Mesendoderm (in vitro differentiated cells): ENCODE measurements around the gene AIFM3.
"Not testable (repeated sequence)": the region's sequence is repeated elsewhere in the genome, so short reads cannot be mapped to it uniquely, and the experiment has no call there.

Experiments used
- DNase-seq: peaks from one replicate; pipeline ENCODE4 v3.0.0; 2013
- H2AK5ac ChIP-seq: 2 replicates; pipeline ENCODE4 v1.6.1; 2013; ENCODE audit warnings: low read length, inconsistent platforms
- H2BK120ac ChIP-seq: 2 replicates; pipeline ENCODE4 v1.6.1; 2013; ENCODE audit warnings: low read depth, mild to moderate bottlenecking, low read length, moderate library complexity, mixed read lengths
- H2BK15ac ChIP-seq: replicated peaks from 2 replicates; pipeline ENCODE4 v1.6.1; 2013; ENCODE audit warnings: low read depth, mild to moderate bottlenecking, moderate library complexity
- H2BK5ac ChIP-seq: 2 replicates; pipeline ENCODE4 v1.6.1; 2013; ENCODE audit warnings: low read length, inconsistent platforms
- H3K18ac ChIP-seq: 2 replicates; pipeline ENCODE4 v1.6.1; 2013; ENCODE audit warnings: mild to moderate bottlenecking, low read length, mixed read lengths
- H3K23ac ChIP-seq: one replicate; pipeline ENCODE4 v1.6.1; 2013; ENCODE audit warnings: low read length
- H3K27ac ChIP-seq: 2 replicates; pipeline ENCODE4 v1.5.1; 2013; ENCODE audit warnings: low read depth, mild to moderate bottlenecking, inconsistent platforms, low read length, moderate library complexity
- H3K27me3 ChIP-seq: 2 replicates; pipeline ENCODE4 v1.6.1; 2013; ENCODE audit warnings: low read length, control low read depth, mild to moderate bottlenecking, inconsistent platforms; ENCODE audit not compliant: insufficient read depth, poor library complexity
- H3K36me3 ChIP-seq: 2 replicates; pipeline ENCODE4 v1.6.1; 2013; ENCODE audit warnings: low read length, inconsistent platforms; ENCODE audit not compliant: control insufficient read depth, insufficient read depth
- H3K4ac ChIP-seq: one replicate; pipeline ENCODE4 v1.6.1; 2013; ENCODE audit warnings: low read depth, mild to moderate bottlenecking, low read length, moderate library complexity
- H3K4me1 ChIP-seq: 2 replicates; pipeline ENCODE4 v1.6.1; 2013; ENCODE audit warnings: low read depth, low read length, inconsistent platforms; ENCODE audit not compliant: control insufficient read depth
- H3K4me2 ChIP-seq: 2 replicates; pipeline ENCODE4 v1.6.1; 2013; ENCODE audit warnings: low read length
- H3K4me3 ChIP-seq: 2 replicates; pipeline ENCODE4 v1.5.1; 2013; ENCODE audit warnings: mild to moderate bottlenecking, low read length
- H3K56ac ChIP-seq: one replicate; pipeline ENCODE4 v1.6.1; 2013; ENCODE audit warnings: low read length
- H3K79me1 ChIP-seq: 2 replicates; pipeline ENCODE4 v1.6.1; 2013; ENCODE audit warnings: low read length, inconsistent platforms
- H3K79me2 ChIP-seq: 2 replicates; pipeline ENCODE4 v1.6.1; 2013; ENCODE audit warnings: mild to moderate bottlenecking, low read length; ENCODE audit not compliant: control insufficient read depth, insufficient read depth
- H3K9ac ChIP-seq: 2 replicates; pipeline ENCODE4 v1.6.1; 2013; ENCODE audit warnings: low read length, inconsistent platforms
- H4K5ac ChIP-seq: one replicate; pipeline ENCODE4 v1.6.1; 2013; ENCODE audit warnings: low read length
- H4K8ac ChIP-seq: one replicate; pipeline ENCODE4 v1.6.1; 2013; ENCODE audit warnings: low read depth, mild to moderate bottlenecking, control low read depth, low read length, moderate library complexity
- WGBS: extraction: QIAGEN DNeasy Blood & Tissue Kit; methylation state at CpG from one replicate; pipeline ENCODE4 v1.1.7; 2013; ENCODE audit warnings: low lambda C conversion rate, missing lambda C conversion rate; ENCODE audit not compliant: insufficient coverage; ENCODE audit errors: extremely low coverage; 5-methylcytosine and 5-hydroxymethylcytosine counted together

AIFM3 gene

DNA sequence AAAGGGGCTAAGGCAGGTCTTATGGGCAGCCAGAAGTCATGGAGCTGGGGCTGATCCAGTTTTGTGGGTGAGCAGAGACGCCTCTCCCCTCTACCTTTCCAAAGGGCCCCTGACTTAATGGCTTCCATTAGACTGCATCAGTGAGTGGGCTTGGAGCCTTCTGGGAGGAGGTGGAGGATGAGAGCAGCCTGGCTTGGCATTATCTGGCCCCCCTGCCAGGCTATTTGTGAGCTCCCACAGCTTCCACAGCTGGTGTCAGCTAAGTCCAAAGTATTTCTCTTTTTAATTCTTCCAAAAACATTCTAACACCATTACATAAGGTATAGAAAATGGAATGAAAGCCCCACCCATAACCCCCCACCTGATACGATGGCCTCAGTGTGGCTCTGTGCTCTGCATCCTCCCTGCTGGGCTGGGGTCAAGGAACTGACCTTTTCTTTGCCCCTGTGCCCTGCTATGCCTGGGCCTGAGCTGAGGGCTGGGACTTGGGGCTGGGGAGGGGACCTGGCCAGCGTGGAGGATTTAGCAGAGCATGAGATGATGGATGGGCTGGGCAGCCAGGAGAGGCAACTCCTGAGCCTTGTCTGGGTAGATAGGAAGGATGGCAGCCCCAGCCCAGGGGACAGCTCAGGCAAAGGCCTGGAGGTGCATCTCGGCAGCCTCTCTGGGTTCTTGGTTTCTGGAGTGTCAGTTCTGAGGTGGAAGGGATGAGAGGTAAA, 4.0 kb downstream of the AIFM3 start:
- Histone ChIP-seq H3K9ac (no peak overlapping the region), H3K18ac (no peak overlapping the region), H3K56ac (no peak overlapping the region), H3K4ac (no peak overlapping the region), H4K5ac (no peak overlapping the region), H2AK5ac (no peak overlapping the region), H3K36me3 (no peaks in the 10 kb centered on the region), H3K27ac (no peak overlapping the region), H2BK15ac (no peak overlapping the region), H2BK5ac (no peak overlapping the region), H4K8ac (no peak overlapping the region), H3K79me2 (no peaks in the 10 kb centered on the region), H3K79me1 (no peaks in the 10 kb centered on the region), H3K4me3 (no peak overlapping the region), H2BK120ac (no peak overlapping the region), H3K27me3 (no peaks in the 10 kb centered on the region), H3K4me1 (peaks cover 2% of the 10 kb centered on the region), H3K23ac (no peak overlapping the region), H3K4me2 (no peak overlapping the region)
- no CpG with 5 or more reads among the region's 4 CpGs for WGBS
- peak; percentile 22 for DNase-seq

DNA sequence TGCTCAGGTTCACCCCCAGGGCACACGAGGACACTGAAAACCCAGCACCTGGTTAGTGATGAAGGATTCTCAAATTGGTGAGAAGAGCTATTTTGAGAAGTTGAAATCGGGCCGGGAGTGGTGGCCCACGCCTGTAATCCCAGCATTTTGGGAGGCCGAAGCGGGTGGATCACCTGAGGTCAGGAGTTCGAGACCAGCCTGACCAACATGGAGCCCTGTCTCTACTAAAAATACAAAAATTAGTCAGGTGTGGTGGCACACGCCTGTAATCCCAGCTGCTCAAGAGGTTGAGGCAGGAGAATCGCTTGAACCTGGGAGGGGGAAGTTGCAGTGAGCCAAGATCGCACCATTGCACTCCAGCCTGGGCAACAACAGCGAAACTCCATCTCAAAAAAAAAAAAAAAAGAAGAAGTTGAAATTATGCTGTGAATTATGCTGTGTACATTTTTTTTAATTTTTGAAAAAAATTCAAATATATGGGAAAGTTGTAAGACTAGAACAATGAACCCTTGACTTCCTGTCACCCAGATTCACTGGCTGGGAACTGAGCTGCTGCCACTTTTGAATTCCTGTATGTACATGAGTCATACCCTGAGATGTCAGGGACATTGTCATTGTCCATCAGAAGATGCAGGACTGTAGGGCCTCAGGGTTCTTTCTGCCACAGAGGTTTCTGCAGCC, 5.1 kb downstream of the AIFM3 start:
- not testable (repeated sequence) for H3K79me1 ChIP-seq, H3K4ac ChIP-seq, H4K5ac ChIP-seq, H3K4me2 ChIP-seq, H3K36me3 ChIP-seq, H3K27ac ChIP-seq, H3K27me3 ChIP-seq, H3K18ac ChIP-seq, H3K23ac ChIP-seq, H3K79me2 ChIP-seq, H2BK5ac ChIP-seq, H3K9ac ChIP-seq, H2BK15ac ChIP-seq, H2BK120ac ChIP-seq, H3K4me1 ChIP-seq, H2AK5ac ChIP-seq, H3K56ac ChIP-seq, H4K8ac ChIP-seq, H3K4me3 ChIP-seq
- no CpG with 5 or more reads among the region's 11 CpGs for WGBS
- DNase-seq: peak; percentile 32

GRCh38 chr22:20972933-20973577, 6.0 kb downstream of the AIFM3 start:
- Histone ChIP-seq H3K4ac (no peak overlapping the region), H4K5ac (no peak overlapping the region), H2AK5ac (no peak overlapping the region), H4K8ac (no peak overlapping the region), H3K36me3 (no peaks in the 10 kb centered on the region), H3K4me3 (no peak overlapping the region), H3K4me2 (no peak overlapping the region), H3K23ac (no peak overlapping the region), H2BK5ac (no peak overlapping the region), H3K4me1 (no peaks in the 10 kb centered on the region), H2BK120ac (no peak overlapping the region), H2BK15ac (no peak overlapping the region), H3K27me3 (no peaks in the 10 kb centered on the region), H3K56ac (no peak overlapping the region), H3K79me2 (no peaks in the 10 kb centered on the region), H3K9ac (no peak overlapping the region), H3K18ac (no peak overlapping the region), H3K79me1 (no peaks in the 10 kb centered on the region), H3K27ac (no peak overlapping the region)
- no peak for DNase-seq
- no CpG with 5 or more reads among the region's 21 CpGs for WGBS

DNA sequence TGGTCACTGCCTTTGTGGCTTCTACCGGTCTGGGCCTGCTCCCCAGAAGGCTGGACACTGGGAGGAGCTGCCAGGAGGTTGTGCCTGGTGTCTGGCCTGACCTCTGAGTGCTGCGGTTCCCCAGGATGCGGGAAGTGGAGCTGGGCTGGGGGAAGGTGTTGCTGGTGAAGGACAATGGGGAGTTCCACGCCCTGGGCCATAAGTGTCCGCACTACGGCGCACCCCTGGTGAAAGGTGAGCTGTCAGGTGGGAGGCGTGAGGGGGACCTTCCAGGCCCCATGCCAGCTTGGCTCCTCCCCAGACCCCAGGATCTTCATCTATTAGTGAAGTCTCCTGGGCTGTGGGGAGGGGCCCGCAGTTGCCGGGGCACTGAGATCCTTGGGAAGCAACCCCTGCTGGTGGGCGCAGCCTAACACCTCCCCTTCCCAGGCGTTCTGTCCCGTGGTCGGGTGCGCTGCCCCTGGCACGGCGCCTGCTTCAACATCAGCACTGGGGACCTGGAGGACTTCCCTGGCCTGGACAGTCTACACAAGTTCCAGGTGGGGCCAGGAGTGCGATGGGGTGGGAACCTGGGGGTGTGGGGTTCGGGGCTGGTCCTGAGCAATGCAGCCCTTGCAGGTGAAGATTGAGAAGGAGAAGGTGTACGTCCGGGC, 6.7 kb downstream of the AIFM3 start:
- Histone ChIP-seq H3K27ac (no peak overlapping the region), H3K18ac (no peak overlapping the region), H3K4me1 (no peaks in the 10 kb centered on the region), H3K79me2 (no peaks in the 10 kb centered on the region), H4K5ac (no peak overlapping the region), H3K4ac (no peak overlapping the region), H4K8ac (no peak overlapping the region), H3K23ac (no peak overlapping the region), H2BK15ac (no peak overlapping the region), H3K4me3 (no peak overlapping the region), H3K4me2 (no peak overlapping the region), H3K36me3 (no peaks in the 10 kb centered on the region), H2BK5ac (no peak overlapping the region), H2BK120ac (no peak overlapping the region), H3K9ac (no peak overlapping the region), H3K27me3 (no peaks in the 10 kb centered on the region), H2AK5ac (no peak overlapping the region), H3K79me1 (no peaks in the 10 kb centered on the region), H3K56ac (no peak overlapping the region)
- DNase-seq: no peak
- no CpG with 5 or more reads among the region's 21 CpGs for WGBS

GRCh38 chr22:20974336-20974955, 7.4 kb downstream of the AIFM3 start:
- Histone ChIP-seq H3K79me2 (no peaks in the 10 kb centered on the region), H3K9ac (no peak overlapping the region), H3K56ac (no peak overlapping the region), H2BK5ac (no peak overlapping the region), H3K23ac (no peak overlapping the region), H3K27ac (no peak overlapping the region), H2BK120ac (no peak overlapping the region), H3K4me1 (no peaks in the 10 kb centered on the region), H3K4me2 (no peak overlapping the region), H3K27me3 (no peaks in the 10 kb centered on the region), H4K8ac (no peak overlapping the region), H3K4ac (no peak overlapping the region), H2BK15ac (no peak overlapping the region), H4K5ac (no peak overlapping the region), H2AK5ac (no peak overlapping the region), H3K4me3 (no peak overlapping the region), H3K79me1 (no peaks in the 10 kb centered on the region), H3K18ac (no peak overlapping the region), H3K36me3 (no peaks in the 10 kb centered on the region)
- WGBS: no CpG with 5 or more reads among the region's 16 CpGs
- no peak for DNase-seq
